Panc1 (cell line): ENCODE results near the gene BYSL.

Source experiments
- POLR2AphosphoS5 ChIP-seq: IDR thresholded peaks from 2 replicates; pipeline ENCODE4 v1.6.1; 2012; ENCODE audit warnings: mild to moderate bottlenecking, low read depth, low read length, moderate library complexity
- TF ChIP-seq, protein P1 (sequence below): fragments of 450-650 bp; IDR thresholded peaks from 2 replicates; pipeline ENCODE4 v1.5.1; 2017; ENCODE audit warnings: mild to moderate bottlenecking
- TF ChIP-seq, protein P2 (sequence below), 2 experiments: IDR thresholded peaks; 2 replicates each; pipeline ENCODE4 v1.6.1; 2011 to 2012; ENCODE audit warnings: low read depth in 2 of 2, control low read depth in 1 of 2, low read length in 1 of 2, mild to moderate bottlenecking in 1 of 2, moderate library complexity in 1 of 2; ENCODE audit not compliant: insufficient read depth in 1 of 2

DNA sequence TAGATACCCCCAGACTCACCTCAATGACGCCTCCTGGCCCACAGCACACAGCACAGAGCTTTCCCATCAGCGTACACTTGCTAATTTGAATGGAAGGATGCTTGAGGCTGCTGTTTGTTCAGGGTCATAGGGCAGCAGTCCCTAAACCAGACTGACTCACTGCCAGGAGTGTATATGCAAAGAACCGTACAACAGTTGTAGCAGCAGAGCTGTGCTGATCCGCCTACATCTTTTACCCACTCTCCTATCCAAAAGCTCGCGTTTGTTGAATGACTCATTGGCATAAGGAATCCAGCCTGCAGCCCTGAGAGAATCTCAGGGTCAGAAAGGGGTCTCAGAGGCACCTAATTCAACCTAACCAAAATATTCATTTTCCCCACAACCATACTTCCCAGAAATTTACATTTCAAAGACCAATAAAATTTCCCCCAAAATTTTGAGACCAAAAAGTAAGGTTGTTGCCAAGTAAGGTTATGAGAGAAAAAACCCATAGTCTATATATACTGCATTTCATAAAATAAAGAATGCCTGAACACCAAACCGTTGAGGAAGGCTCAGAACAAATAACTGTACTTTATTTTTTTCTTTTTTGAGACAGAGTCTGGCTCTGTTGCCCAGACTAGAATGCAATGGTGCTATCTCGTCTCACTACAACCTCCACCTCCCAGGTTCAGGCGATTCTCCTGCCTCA, 55.6 kb downstream of the BYSL start:
- TF ChIP-seq, protein P1, sequence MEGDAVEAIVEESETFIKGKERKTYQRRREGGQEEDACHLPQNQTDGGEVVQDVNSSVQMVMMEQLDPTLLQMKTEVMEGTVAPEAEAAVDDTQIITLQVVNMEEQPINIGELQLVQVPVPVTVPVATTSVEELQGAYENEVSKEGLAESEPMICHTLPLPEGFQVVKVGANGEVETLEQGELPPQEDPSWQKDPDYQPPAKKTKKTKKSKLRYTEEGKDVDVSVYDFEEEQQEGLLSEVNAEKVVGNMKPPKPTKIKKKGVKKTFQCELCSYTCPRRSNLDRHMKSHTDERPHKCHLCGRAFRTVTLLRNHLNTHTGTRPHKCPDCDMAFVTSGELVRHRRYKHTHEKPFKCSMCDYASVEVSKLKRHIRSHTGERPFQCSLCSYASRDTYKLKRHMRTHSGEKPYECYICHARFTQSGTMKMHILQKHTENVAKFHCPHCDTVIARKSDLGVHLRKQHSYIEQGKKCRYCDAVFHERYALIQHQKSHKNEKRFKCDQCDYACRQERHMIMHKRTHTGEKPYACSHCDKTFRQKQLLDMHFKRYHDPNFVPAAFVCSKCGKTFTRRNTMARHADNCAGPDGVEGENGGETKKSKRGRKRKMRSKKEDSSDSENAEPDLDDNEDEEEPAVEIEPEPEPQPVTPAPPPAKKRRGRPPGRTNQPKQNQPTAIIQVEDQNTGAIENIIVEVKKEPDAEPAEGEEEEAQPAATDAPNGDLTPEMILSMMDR, result no peak
- TF ChIP-seq, protein P2, sequence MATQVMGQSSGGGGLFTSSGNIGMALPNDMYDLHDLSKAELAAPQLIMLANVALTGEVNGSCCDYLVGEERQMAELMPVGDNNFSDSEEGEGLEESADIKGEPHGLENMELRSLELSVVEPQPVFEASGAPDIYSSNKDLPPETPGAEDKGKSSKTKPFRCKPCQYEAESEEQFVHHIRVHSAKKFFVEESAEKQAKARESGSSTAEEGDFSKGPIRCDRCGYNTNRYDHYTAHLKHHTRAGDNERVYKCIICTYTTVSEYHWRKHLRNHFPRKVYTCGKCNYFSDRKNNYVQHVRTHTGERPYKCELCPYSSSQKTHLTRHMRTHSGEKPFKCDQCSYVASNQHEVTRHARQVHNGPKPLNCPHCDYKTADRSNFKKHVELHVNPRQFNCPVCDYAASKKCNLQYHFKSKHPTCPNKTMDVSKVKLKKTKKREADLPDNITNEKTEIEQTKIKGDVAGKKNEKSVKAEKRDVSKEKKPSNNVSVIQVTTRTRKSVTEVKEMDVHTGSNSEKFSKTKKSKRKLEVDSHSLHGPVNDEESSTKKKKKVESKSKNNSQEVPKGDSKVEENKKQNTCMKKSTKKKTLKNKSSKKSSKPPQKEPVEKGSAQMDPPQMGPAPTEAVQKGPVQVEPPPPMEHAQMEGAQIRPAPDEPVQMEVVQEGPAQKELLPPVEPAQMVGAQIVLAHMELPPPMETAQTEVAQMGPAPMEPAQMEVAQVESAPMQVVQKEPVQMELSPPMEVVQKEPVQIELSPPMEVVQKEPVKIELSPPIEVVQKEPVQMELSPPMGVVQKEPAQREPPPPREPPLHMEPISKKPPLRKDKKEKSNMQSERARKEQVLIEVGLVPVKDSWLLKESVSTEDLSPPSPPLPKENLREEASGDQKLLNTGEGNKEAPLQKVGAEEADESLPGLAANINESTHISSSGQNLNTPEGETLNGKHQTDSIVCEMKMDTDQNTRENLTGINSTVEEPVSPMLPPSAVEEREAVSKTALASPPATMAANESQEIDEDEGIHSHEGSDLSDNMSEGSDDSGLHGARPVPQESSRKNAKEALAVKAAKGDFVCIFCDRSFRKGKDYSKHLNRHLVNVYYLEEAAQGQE (IDR thresholded peaks at IDR 0.05; ENCODE audit: insufficient read depth in 1 of 2, low read depth in 2 of 2, low read length in 1 of 2), result no peak
- no peak for TF ChIP-seq POLR2AphosphoS5
